ENCODE results near the gene AKAP5.

The AKAP5 gene

DNA sequence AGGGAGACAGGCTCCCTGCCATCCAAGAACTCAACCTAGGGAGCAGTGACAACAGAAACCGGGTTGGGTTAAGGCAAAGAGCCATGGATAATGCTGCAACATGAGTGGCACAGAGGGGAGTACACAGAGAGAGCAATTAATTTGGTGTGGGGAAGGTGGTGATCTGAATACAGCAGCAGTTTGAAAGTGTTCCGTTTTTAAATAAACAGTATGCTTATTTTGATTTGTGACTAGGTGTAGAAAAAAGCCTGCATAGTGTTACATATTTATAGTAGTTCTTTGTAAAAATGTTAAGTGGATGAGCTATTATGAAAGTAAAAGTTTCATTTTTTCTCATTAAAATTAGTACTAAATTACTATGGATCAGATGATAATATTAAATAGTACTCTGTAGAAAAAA is 8.7 kb downstream of the AKAP5 start:
- H4K91ac ChIP-seq (ENCODE audit: low read depth, low read length) = no peak overlapping the region
- H3K4ac ChIP-seq (ENCODE audit: low read depth, low read length) = no peak overlapping the region
- no peak overlapping the region for H2BK5ac ChIP-seq (ENCODE audit: low read depth, low read length, poor library complexity)
- H3K79me1 ChIP-seq (ENCODE audit: low read length) = peaks cover 3% of the 10 kb centered on the region
- no peak overlapping the region for H3K27ac ChIP-seq (ENCODE audit: low read depth, low read length)
- H3K18ac ChIP-seq (ENCODE audit: low read length) = no peak overlapping the region
- no peak overlapping the region for H3K4me3 ChIP-seq (ENCODE audit: low read depth, low read length)
- H3K14ac ChIP-seq (ENCODE audit: low read length) = no peak overlapping the region
- WGBS (ENCODE audit: extremely low coverage, insufficient coverage, insufficient read length) = no CpG with 5 or more reads among the region's 2 CpGs
- H3K9me3 ChIP-seq (ENCODE audit: insufficient read depth, low read depth, low read length) = no peaks in the 10 kb centered on the region
- no peak overlapping the region for H4K8ac ChIP-seq (ENCODE audit: low read depth, low read length)
- H3K36me3 ChIP-seq (ENCODE audit: control insufficient read depth in 1 of 2, insufficient read depth in 2 of 2, low read length in 2 of 2) = no peaks in the 10 kb centered on the region
- no peak overlapping the region for H2BK12ac ChIP-seq (ENCODE audit: low read length)
- no peak overlapping the region for H3K23ac ChIP-seq (ENCODE audit: low read length)
- H3K27me3 ChIP-seq (ENCODE audit: insufficient read depth, low read length) = no peaks in the 10 kb centered on the region
- H3K4me1 ChIP-seq (ENCODE audit: control insufficient read depth in 1 of 2, insufficient read depth in 2 of 2, low read length in 2 of 2) = no peaks in the 10 kb centered on the region
- H3K79me2 ChIP-seq (ENCODE audit: control insufficient read depth, insufficient read depth, low read length, poor library complexity) = no peaks in the 10 kb centered on the region
- H3K9ac ChIP-seq (ENCODE audit: low read length) = no peak overlapping the region
- H4K12ac ChIP-seq (ENCODE audit: low read depth, low read length) = no peak overlapping the region
- H2AK5ac ChIP-seq (ENCODE audit: low read length) = no peak overlapping the region
- no peak overlapping the region for H2AFZ ChIP-seq (ENCODE audit: insufficient read depth, low read length, poor library complexity)
- no peak overlapping the region for H3K4me2 ChIP-seq (ENCODE audit: low read length)
- no peak overlapping the region for H2BK120ac ChIP-seq (ENCODE audit: insufficient read depth, low read length, poor library complexity)
- no peak for DNase-seq

DNA sequence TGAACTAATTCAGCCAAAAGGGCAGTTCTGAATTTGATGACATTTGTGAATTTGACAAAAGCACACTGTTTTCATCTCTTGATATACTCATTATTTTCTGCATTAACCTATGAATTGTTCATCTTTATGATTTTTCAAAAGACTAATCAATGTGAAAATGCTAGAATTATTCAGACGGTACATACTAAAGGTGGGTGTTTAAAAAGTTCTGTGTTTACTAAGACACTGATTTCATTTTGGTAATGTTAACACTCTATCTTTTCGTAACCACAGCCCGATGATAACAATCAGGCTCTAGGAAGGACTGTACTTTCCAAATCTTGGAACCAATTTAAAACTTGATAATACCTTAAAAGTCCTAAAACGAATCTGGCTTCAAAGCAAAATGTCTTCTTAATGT is 9.4 kb downstream of the AKAP5 start:
- no peaks in the 10 kb centered on the region for H3K4me1 ChIP-seq (ENCODE audit: control insufficient read depth in 1 of 2, insufficient read depth in 2 of 2, low read length in 2 of 2)
- WGBS (ENCODE audit: extremely low coverage, insufficient coverage, insufficient read length) = no CpG with 5 or more reads among the region's 4 CpGs

DNA sequence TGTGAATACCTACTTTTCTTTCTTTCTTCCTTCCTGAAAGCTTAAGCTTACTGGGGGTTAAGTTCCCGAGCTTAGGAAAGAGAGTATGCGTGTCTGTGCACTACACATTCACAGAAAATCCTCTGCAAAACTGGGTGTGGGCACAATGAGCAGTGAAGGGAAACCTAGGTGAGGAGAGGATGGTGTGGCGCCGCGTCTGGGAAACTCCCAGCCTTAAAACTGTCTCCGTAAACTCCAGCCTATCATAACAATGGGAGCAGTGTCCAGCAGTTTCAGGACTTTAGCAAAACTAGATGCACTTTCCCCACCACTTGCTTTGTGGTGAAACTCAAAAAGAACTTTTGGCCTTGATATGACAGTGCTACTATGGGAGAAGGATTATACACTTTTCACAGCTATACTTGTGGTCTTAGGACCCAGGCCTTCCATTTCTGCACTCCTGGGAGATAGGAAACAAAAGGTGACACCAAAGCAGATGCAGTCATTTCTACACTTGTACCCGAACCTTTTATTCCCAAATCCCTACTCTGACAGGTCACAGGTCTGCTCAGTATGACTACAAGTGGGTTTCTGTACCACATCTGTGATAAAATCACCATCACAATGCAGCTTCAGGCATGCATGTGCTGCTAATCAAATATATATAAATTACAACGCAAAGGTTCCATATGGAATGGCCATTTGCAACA is 10.4 kb downstream of the AKAP5 start:
- no peak overlapping the region for H3K4me3 ChIP-seq (ENCODE audit: low read depth, low read length)
- no peaks in the 10 kb centered on the region for H3K4me1 ChIP-seq (ENCODE audit: control insufficient read depth in 1 of 2, insufficient read depth in 2 of 2, low read length in 2 of 2)
- H3K79me2 ChIP-seq (ENCODE audit: control insufficient read depth, insufficient read depth, low read length, poor library complexity) = no peaks in the 10 kb centered on the region
- no peak overlapping the region for H2AK5ac ChIP-seq (ENCODE audit: low read length)
- peaks cover 3% of the 10 kb centered on the region for H3K79me1 ChIP-seq (ENCODE audit: low read length)
- WGBS (ENCODE audit: extremely low coverage, insufficient coverage, insufficient read length) = no CpG with 5 or more reads among the region's 8 CpGs
- H3K4me2 ChIP-seq (ENCODE audit: low read length) = no peak overlapping the region
- no peak overlapping the region for H3K23ac ChIP-seq (ENCODE audit: low read length)
- H3K4ac ChIP-seq (ENCODE audit: low read depth, low read length) = no peak overlapping the region
- H4K8ac ChIP-seq (ENCODE audit: low read depth, low read length) = no peak overlapping the region
- DNase-seq = no peak
- H2AFZ ChIP-seq (ENCODE audit: insufficient read depth, low read length, poor library complexity) = no peak overlapping the region
- H2BK12ac ChIP-seq (ENCODE audit: low read length) = no peak overlapping the region
- no peak overlapping the region for H3K18ac ChIP-seq (ENCODE audit: low read length)
- H3K14ac ChIP-seq (ENCODE audit: low read length) = no peak overlapping the region
- H3K27me3 ChIP-seq (ENCODE audit: insufficient read depth, low read length) = no peaks in the 10 kb centered on the region
- H3K36me3 ChIP-seq (ENCODE audit: control insufficient read depth in 1 of 2, insufficient read depth in 2 of 2, low read length in 2 of 2) = no peaks in the 10 kb centered on the region
- no peak overlapping the region for H2BK5ac ChIP-seq (ENCODE audit: low read depth, low read length, poor library complexity)
- no peak overlapping the region for H4K12ac ChIP-seq (ENCODE audit: low read depth, low read length)
- H2BK120ac ChIP-seq (ENCODE audit: insufficient read depth, low read length, poor library complexity) = no peak overlapping the region
- no peak overlapping the region for H4K91ac ChIP-seq (ENCODE audit: low read depth, low read length)
- H3K9ac ChIP-seq (ENCODE audit: low read length) = no peak overlapping the region
- no peak overlapping the region for H3K27ac ChIP-seq (ENCODE audit: low read depth, low read length)
- no peaks in the 10 kb centered on the region for H3K9me3 ChIP-seq (ENCODE audit: insufficient read depth, low read depth, low read length)

More for the DNA sequence above, 9.4 kb downstream of the AKAP5 start:
- Histone ChIP-seq H2AFZ (ENCODE audit: insufficient read depth, low read length, poor library complexity) (no peak overlapping the region), H2AK5ac (ENCODE audit: low read length) (no peak overlapping the region), H2BK12ac (ENCODE audit: low read length) (no peak overlapping the region), H3K9me3 (ENCODE audit: insufficient read depth, low read depth, low read length) (no peaks in the 10 kb centered on the region), H3K4ac (ENCODE audit: low read depth, low read length) (no peak overlapping the region), H2BK5ac (ENCODE audit: low read depth, low read length, poor library complexity) (no peak overlapping the region), H3K79me1 (ENCODE audit: low read length) (peaks cover 3% of the 10 kb centered on the region), H3K14ac (ENCODE audit: low read length) (no peak overlapping the region), H3K27me3 (ENCODE audit: insufficient read depth, low read length) (no peaks in the 10 kb centered on the region), H3K79me2 (ENCODE audit: control insufficient read depth, insufficient read depth, low read length, poor library complexity) (no peaks in the 10 kb centered on the region), H3K4me2 (ENCODE audit: low read length) (no peak overlapping the region), H2BK120ac (ENCODE audit: insufficient read depth, low read length, poor library complexity) (no peak overlapping the region), H3K4me3 (ENCODE audit: low read depth, low read length) (no peak overlapping the region), H3K9ac (ENCODE audit: low read length) (no peak overlapping the region), H4K91ac (ENCODE audit: low read depth, low read length) (no peak overlapping the region), H3K23ac (ENCODE audit: low read length) (no peak overlapping the region), H4K12ac (ENCODE audit: low read depth, low read length) (no peak overlapping the region), H3K36me3 (ENCODE audit: control insufficient read depth in 1 of 2, insufficient read depth in 2 of 2, low read length in 2 of 2) (no peaks in the 10 kb centered on the region), H4K8ac (ENCODE audit: low read depth, low read length) (no peak overlapping the region), H3K18ac (ENCODE audit: low read length) (no peak overlapping the region), H3K27ac (ENCODE audit: low read depth, low read length) (no peak overlapping the region)
- DNase-seq = no peak

DNA sequence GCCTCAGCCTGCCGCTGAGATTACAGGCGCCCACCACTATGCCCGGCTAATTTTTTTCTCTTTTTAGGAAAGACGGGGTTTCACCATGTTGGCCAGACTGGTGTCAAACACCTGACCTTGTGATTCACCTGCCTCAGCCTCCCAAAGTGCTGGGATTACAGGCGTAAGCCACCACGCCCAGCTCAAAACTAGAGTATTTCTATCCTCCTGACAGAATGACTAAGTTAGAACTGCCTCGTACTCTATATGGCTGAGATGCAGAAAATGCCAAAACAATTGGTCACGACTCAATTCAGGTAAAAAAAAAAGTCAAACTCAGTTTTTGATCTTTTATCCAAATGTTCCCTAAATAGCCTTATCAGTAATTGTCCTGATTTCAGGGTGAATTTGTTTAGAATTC is 11.1 kb downstream of the AKAP5 start:
- H3K18ac ChIP-seq (ENCODE audit: low read length) = no peak overlapping the region
- H3K23ac ChIP-seq (ENCODE audit: low read length) = no peak overlapping the region
- no peak overlapping the region for H3K14ac ChIP-seq (ENCODE audit: low read length)
- H2BK5ac ChIP-seq (ENCODE audit: low read depth, low read length, poor library complexity) = no peak overlapping the region
- H3K79me2 ChIP-seq (ENCODE audit: control insufficient read depth, insufficient read depth, low read length, poor library complexity) = no peaks in the 10 kb centered on the region
- H3K36me3 ChIP-seq (ENCODE audit: control insufficient read depth in 1 of 2, insufficient read depth in 2 of 2, low read length in 2 of 2) = no peaks in the 10 kb centered on the region
- no peak overlapping the region for H2AK5ac ChIP-seq (ENCODE audit: low read length)
- no peak overlapping the region for H4K91ac ChIP-seq (ENCODE audit: low read depth, low read length)
- DNase-seq = peak in 1 of 2 donors; percentile 8
- peaks cover 3% of the 10 kb centered on the region for H3K79me1 ChIP-seq (ENCODE audit: low read length)
- no peak overlapping the region for H4K12ac ChIP-seq (ENCODE audit: low read depth, low read length)
- no peak overlapping the region for H2AFZ ChIP-seq (ENCODE audit: insufficient read depth, low read length, poor library complexity)
- no peak overlapping the region for H3K4ac ChIP-seq (ENCODE audit: low read depth, low read length)
- no CpG with 5 or more reads among the region's 8 CpGs for WGBS (ENCODE audit: extremely low coverage, insufficient coverage, insufficient read length)
- H4K8ac ChIP-seq (ENCODE audit: low read depth, low read length) = no peak overlapping the region
- no peak overlapping the region for H3K4me2 ChIP-seq (ENCODE audit: low read length)
- no peaks in the 10 kb centered on the region for H3K4me1 ChIP-seq (ENCODE audit: control insufficient read depth in 1 of 2, insufficient read depth in 2 of 2, low read length in 2 of 2)
- no peaks in the 10 kb centered on the region for H3K9me3 ChIP-seq (ENCODE audit: insufficient read depth, low read depth, low read length)
- H3K9ac ChIP-seq (ENCODE audit: low read length) = no peak overlapping the region
- no peak overlapping the region for H2BK120ac ChIP-seq (ENCODE audit: insufficient read depth, low read length, poor library complexity)
- H3K27me3 ChIP-seq (ENCODE audit: insufficient read depth, low read length) = no peaks in the 10 kb centered on the region
- H3K4me3 ChIP-seq (ENCODE audit: low read depth, low read length) = no peak overlapping the region
- no peak overlapping the region for H2BK12ac ChIP-seq (ENCODE audit: low read length)
- H3K27ac ChIP-seq (ENCODE audit: low read depth, low read length) = no peak overlapping the region

All from trophoblast cell (in vitro differentiated cells and primary cell).